Neural cell (in vitro differentiated cells): ENCODE measurements around the gene KRABD2.

ENCODE experiments used
- CTCF ChIP-seq: fragments of 450-650 bp; IDR thresholded peaks from 2 replicates; pipeline ENCODE4 v1.5.1; 2014; ENCODE audit warnings: antibody characterized with exemption, mild to moderate bottlenecking, moderate library complexity; ENCODE audit not compliant: poor library complexity, severe bottlenecking
- EP300 ChIP-seq: fragments of 450-650 bp; conservative IDR thresholded peaks from 2 replicates; pipeline ENCODE4 v1.6.1; 2014; ENCODE audit warnings: antibody characterized with exemption, mild to moderate bottlenecking, moderate library complexity; ENCODE audit not compliant: poor library complexity, severe bottlenecking
- EZH2 ChIP-seq: fragments of 200-600, 300-800 bp; shearing (Covaris generic), sonication (generic); IDR thresholded peaks from 2 replicates; pipeline ENCODE4 v1.6.1; 2014; ENCODE audit warnings: antibody characterized with exemption, low read length, borderline replicate concordance, mild to moderate bottlenecking; ENCODE audit not compliant: insufficient read depth, poor library complexity, severe bottlenecking
- POLR2AphosphoS5 ChIP-seq: IDR thresholded peaks from 2 replicates; pipeline ENCODE4 v1.6.1; 2012
- SMC3 ChIP-seq: fragments of 450-650 bp; conservative IDR thresholded peaks from 2 replicates; pipeline ENCODE4 v1.6.1; 2014; ENCODE audit warnings: antibody characterized with exemption, mild to moderate bottlenecking, moderate library complexity; ENCODE audit not compliant: poor library complexity
- TAF1 ChIP-seq: IDR thresholded peaks from 2 replicates; pipeline ENCODE4 v1.6.1; 2012; ENCODE audit warnings: low read depth
- TF ChIP-seq, protein P1 (sequence below): IDR thresholded peaks from 2 replicates; pipeline ENCODE4 v1.6.1; 2012; ENCODE audit warnings: borderline replicate concordance

DNA sequence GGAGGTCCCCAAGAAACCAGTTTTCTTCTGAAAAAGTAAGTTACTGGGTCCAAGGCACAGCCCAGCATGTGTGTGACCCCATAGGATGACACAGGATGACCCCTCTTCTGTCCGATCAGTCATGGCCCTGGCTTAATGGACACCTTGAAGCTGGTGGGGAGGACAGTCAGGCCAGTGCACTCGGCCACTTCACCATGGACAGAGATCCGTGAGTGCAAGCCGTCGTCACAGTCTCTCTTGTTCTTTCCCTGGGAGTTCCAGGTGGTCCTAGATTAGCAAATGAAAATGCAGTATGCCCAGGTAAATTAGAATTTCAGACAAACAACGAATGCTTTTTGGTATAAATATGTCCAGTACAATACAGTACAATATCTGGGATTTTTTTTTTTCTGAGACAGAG is 22.5 kb upstream of the KRABD2 start:
- TF ChIP-seq EP300 (no peak), CTCF (no peak), EZH2 (no peak), POLR2AphosphoS5 (no peak), SMC3 (no peak), TAF1 (no peak)
- TF ChIP-seq, protein P1, sequence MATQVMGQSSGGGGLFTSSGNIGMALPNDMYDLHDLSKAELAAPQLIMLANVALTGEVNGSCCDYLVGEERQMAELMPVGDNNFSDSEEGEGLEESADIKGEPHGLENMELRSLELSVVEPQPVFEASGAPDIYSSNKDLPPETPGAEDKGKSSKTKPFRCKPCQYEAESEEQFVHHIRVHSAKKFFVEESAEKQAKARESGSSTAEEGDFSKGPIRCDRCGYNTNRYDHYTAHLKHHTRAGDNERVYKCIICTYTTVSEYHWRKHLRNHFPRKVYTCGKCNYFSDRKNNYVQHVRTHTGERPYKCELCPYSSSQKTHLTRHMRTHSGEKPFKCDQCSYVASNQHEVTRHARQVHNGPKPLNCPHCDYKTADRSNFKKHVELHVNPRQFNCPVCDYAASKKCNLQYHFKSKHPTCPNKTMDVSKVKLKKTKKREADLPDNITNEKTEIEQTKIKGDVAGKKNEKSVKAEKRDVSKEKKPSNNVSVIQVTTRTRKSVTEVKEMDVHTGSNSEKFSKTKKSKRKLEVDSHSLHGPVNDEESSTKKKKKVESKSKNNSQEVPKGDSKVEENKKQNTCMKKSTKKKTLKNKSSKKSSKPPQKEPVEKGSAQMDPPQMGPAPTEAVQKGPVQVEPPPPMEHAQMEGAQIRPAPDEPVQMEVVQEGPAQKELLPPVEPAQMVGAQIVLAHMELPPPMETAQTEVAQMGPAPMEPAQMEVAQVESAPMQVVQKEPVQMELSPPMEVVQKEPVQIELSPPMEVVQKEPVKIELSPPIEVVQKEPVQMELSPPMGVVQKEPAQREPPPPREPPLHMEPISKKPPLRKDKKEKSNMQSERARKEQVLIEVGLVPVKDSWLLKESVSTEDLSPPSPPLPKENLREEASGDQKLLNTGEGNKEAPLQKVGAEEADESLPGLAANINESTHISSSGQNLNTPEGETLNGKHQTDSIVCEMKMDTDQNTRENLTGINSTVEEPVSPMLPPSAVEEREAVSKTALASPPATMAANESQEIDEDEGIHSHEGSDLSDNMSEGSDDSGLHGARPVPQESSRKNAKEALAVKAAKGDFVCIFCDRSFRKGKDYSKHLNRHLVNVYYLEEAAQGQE: no peak
